Kidney (tissue), 14 donors: ENCODE data around the gene FBLN7. TPM values are rescaled to one million over a fixed set of nuclear protein-coding genes. Genes with fewer than 3 reads are reported as not detected.

Source experiments
- DNase-seq, 5 donors: peaks; one replicate each; pipeline ENCODE4 v3.0.0-alpha.2; 2013 to 2020
- FAIRE-seq: peaks from 2 replicates; lab custom pipeline; 2012; peaks lifted over from hg19 to GRCh38; lab: Jason Lieb, UNC
- H3K27ac ChIP-seq, 2 donors: one replicate each; pipeline ENCODE4 v1.7.0; 2013; ENCODE audit warnings: low read depth in 2 of 2, low read length in 2 of 2, inconsistent platforms in 1 of 2
- H3K27me3 ChIP-seq: one replicate; pipeline ENCODE4 v1.7.1; 2013; ENCODE audit warnings: low read length, inconsistent platforms; ENCODE audit not compliant: control insufficient read depth, insufficient read depth
- H3K36me3 ChIP-seq, 3 donors: one replicate each; pipeline versions ENCODE4 v1.7.0 to v1.7.1; 2013; ENCODE audit warnings: low read length in 3 of 3, control low read depth in 1 of 3, inconsistent platforms in 1 of 3; ENCODE audit not compliant: insufficient read depth in 3 of 3, control insufficient read depth in 2 of 3
- H3K4me1 ChIP-seq, 3 donors: one replicate each; pipeline versions ENCODE4 v1.7.0 to v1.7.1; 2013; ENCODE audit warnings: low read length in 3 of 3, inconsistent platforms in 1 of 3, low read depth in 1 of 3; ENCODE audit not compliant: control insufficient read depth in 2 of 3, insufficient read depth in 2 of 3
- H3K4me3 ChIP-seq, 3 donors: one replicate each; pipeline versions ENCODE4 v1.7.0 to v1.8.1; 2013; ENCODE audit warnings: low read length in 3 of 3, control low read depth in 1 of 3, inconsistent platforms in 1 of 3
- H3K9ac ChIP-seq, 3 donors: one replicate each; pipeline versions ENCODE4 v1.7.0 to v1.7.1; 2013; ENCODE audit warnings: low read length in 3 of 3, control low read depth in 1 of 3, inconsistent platforms in 1 of 3
- H3K9me3 ChIP-seq, 3 donors: one replicate each; pipeline versions ENCODE4 v1.7.0 to v1.7.1; 2013; ENCODE audit warnings: low read length in 3 of 3, control low read depth in 1 of 3, inconsistent platforms in 1 of 3; ENCODE audit not compliant: control insufficient read depth in 2 of 3, insufficient read depth in 1 of 3
- CTCF ChIP-seq: IDR thresholded peaks from 3 replicates; pipeline ENCODE4 v1.5.1; 2012; ENCODE audit warnings: mild to moderate bottlenecking, moderate library complexity, borderline replicate concordance; ENCODE audit not compliant: insufficient read depth; ENCODE audit errors: extremely low read depth
- intact Hi-C: fragments of 100-400 bp; cut with DNase I; formaldehyde crosslinking; loops from one replicate; pipeline ENCODE4 v1.11.1; 2022
- polyA plus RNA-seq: library from polyadenylated mRNA; stranded (reverse); fragments of 350-450 nt; fragmentation: Illumina TruSeq; extraction: RNeasy Lipid Tissue Mini Kit (QIAGEN cat#74804); gene quantifications from one replicate; pipeline ENCODE4 v1.2.3, GENCODE V29; 2014; ENCODE audit warnings: low read depth, low replicate concordance; ENCODE audit not compliant: insufficient read depth
- total RNA-seq: library from RNA; stranded (reverse); fragmentation: NEBNext Ultra II Directional; extraction: Animal tissue kit (Norgen Biotek cat#: 25700); gene quantifications from one replicate; pipeline ENCODE4 v1.2.1, GENCODE V29; 2021
- donor health status: control.
- donor health status: control.
- donor health status: control.
- donor health status: control.
- donor health status: control.
- donor health status: DM: yes; HTN: yes; CAD: no.
- donor health status: Normal renal cell carcinoma (clear cell type).

The FBLN7 gene
- total and polyA plus RNA-seq, 2 donors from 2014 or later: 0.71 to 4.6 TPM

DNA sequence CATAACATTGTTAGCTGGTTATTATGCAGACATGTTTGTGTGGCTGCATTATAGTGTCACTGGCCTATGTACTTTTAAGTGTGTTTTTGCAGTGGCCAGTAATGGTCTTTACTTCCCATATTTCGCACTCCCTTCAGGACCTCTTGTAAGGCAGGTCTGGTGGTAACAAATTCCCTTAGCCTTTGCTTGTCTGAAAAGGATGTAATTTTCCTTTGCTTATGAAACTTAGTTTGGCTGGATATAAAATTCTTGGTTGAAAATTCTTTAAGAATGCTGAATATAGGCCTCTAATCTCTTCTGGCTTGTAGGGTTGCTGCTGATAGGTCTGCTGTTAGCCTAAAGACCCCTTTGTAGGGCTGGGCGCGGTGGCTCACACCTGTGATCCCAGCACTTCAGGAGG is 82.0 kb downstream of the FBLN7 start:
- Histone ChIP-seq H3K27me3 (no peaks in the 10 kb centered on the region), H3K4me3 (no peak overlapping the region), H3K9ac (no peak overlapping the region), H3K4me1 (no peaks in the 10 kb centered on the region), H3K9me3 (no peaks in the 10 kb centered on the region), H3K27ac (no peak overlapping the region), H3K36me3 (peaks cover 0 to 4% (median 0%) of the 10 kb centered on the region in 3 donors)
- DNase-seq: no peak
- intact Hi-C loops: no loop called here
- no peak for FAIRE-seq
- TF ChIP-seq CTCF: no peak

- H3K9me3 ChIP-seq: no peaks in the 10 kb centered on the region
- no peaks in the 10 kb centered on the region for H3K4me1 ChIP-seq
- no peak for TF ChIP-seq CTCF
- no peak overlapping the region for H3K4me3 ChIP-seq
- no peak for FAIRE-seq
- intact Hi-C loops: no loop called here
- H3K27ac ChIP-seq: no peak overlapping the region
- no peaks in the 10 kb centered on the region for H3K27me3 ChIP-seq
- no peak overlapping the region for H3K9ac ChIP-seq
- DNase-seq: no peak
- peaks cover 0 to 3% (median 0%) of the 10 kb centered on the region in 3 donors for H3K36me3 ChIP-seq
Observed at GRCh38 chr2:112220831-112221230, 82.6 kb downstream of the FBLN7 start.

GRCh38 chr2:112229348-112229747 is 91.2 kb downstream of the FBLN7 start:
- H3K36me3 ChIP-seq: peaks cover 0 to 3% (median 0%) of the 10 kb centered on the region in 3 donors
- no peak overlapping the region for H3K4me3 ChIP-seq
- FAIRE-seq: no peak
- H3K9me3 ChIP-seq: no peaks in the 10 kb centered on the region
- no peaks in the 10 kb centered on the region for H3K27me3 ChIP-seq
- H3K27ac ChIP-seq: no peak overlapping the region
- DNase-seq: no peak
- no peak for TF ChIP-seq CTCF
- no peak overlapping the region for H3K9ac ChIP-seq
- no peaks in the 10 kb centered on the region for H3K4me1 ChIP-seq
- intact Hi-C loops: no loop called here

- no peak for TF ChIP-seq CTCF
- H3K9ac ChIP-seq: no peak overlapping the region
- FAIRE-seq (no peak), DNase-seq (no peak)
- intact Hi-C loops: no loop called here
- no peak overlapping the region for H3K4me3 ChIP-seq
- no peaks in the 10 kb centered on the region for H3K4me1 ChIP-seq
- no peaks in the 10 kb centered on the region for H3K27me3 ChIP-seq
- H3K9me3 ChIP-seq: no peaks in the 10 kb centered on the region
- peaks cover 0 to 3% (median 0%) of the 10 kb centered on the region in 3 donors for H3K36me3 ChIP-seq
- no peak overlapping the region for H3K27ac ChIP-seq
Observed at GRCh38 chr2:112230371-112230770, 92.2 kb downstream of the FBLN7 start.
